ENCODE measurements around the gene ARG2. TPM values are rescaled to one million over a fixed set of nuclear protein-coding genes. Genes with fewer than 3 reads are reported as not detected.

ARG2 gene
- total RNA-seq, 1 donor from 2014 or later: 0.40 TPM

- intact Hi-C loops (cut with micrococcal nuclease): no loop called here
These were observed 64.1 kb downstream of the ARG2 start for GRCh38 chr14:67683842-67684241.

GRCh38 chr14:67690011-67690410 is 70.3 kb downstream of the ARG2 start:
- ChIA-PET CTCF (no interaction called here), POLR2A (no interaction called here)
- Mint-ChIP-seq H3K4me1 (peaks cover 9% of the 10 kb centered on the region), H3K9me3 (no peaks in the 10 kb centered on the region), H3K27ac (no peak overlapping the region), H3K4me3 (no peak overlapping the region), H3K27me3 (no peaks in the 10 kb centered on the region), H3K36me3 (ENCODE audit: low read depth) (peaks cover 73% of the 10 kb centered on the region)
- TF ChIP-seq CTCF (IDR thresholded peaks at IDR 0.05): no peak
- intact Hi-C loops (cut with micrococcal nuclease): no loop called here
- ATAC-seq (ENCODE audit: low read depth): no peak
- DNase-seq: no peak

More at GRCh38 chr14:67683842-67684241, 64.1 kb downstream of the ARG2 start:
- POLR2A ChIA-PET: no interaction called here
- Mint-ChIP-seq H3K36me3 (ENCODE audit: low read depth) (peaks cover 78% of the 10 kb centered on the region), H3K4me1 (peaks cover 9% of the 10 kb centered on the region), H3K27ac (no peak overlapping the region), H3K4me3 (no peak overlapping the region), H3K27me3 (no peaks in the 10 kb centered on the region), H3K9me3 (no peaks in the 10 kb centered on the region)
- no peak for DNase-seq
- CTCF ChIA-PET: no interaction called here
- ATAC-seq (ENCODE audit: low read depth): no peak
- no peak for TF ChIP-seq CTCF (IDR thresholded peaks at IDR 0.05)

- peak overlapping the region; percentile 89 for H3K4me3 Mint-ChIP-seq
- ATAC-seq (ENCODE audit: low read depth) (peak; percentile 77), DNase-seq (peak; percentile 41)
- H3K4me1 Mint-ChIP-seq: peaks cover 13% of the 10 kb centered on the region
- CTCF ChIA-PET: interaction anchor here (0.9 to 1.3 kb wide), 2 partner anchors 9 to 28 kb away, joined by 3 to 10 read pairs; no protein-coding TSS in a partner anchor
- H3K9me3 Mint-ChIP-seq: no peaks in the 10 kb centered on the region
- intact Hi-C loops (cut with micrococcal nuclease): loop anchor here (1.0 kb wide), 7 partner anchors 21 to 1188 kb away; partner anchors contain the start of genes ARG2, EIF2S1, PIGH and TMEM229B
- POLR2A ChIA-PET: interaction anchor here (1.0 to 2.5 kb wide), 5 partner anchors 18 to 1703 kb away, joined by 3 to 21 read pairs (median 5); partner anchors contain the start of genes ATP6V1D, EIF2S1, ERH and PIGH
- no peaks in the 10 kb centered on the region for H3K27me3 Mint-ChIP-seq
- H3K36me3 Mint-ChIP-seq (ENCODE audit: low read depth): peaks cover 29% of the 10 kb centered on the region
- TF ChIP-seq CTCF (IDR thresholded peaks at IDR 0.05): no peak
- H3K27ac Mint-ChIP-seq: peak overlapping the region; percentile 88
These were observed 75.2 kb downstream of the ARG2 start for GRCh38 chr14:67694791-67695393.

GRCh38 chr14:67695394-67695949 is 75.8 kb downstream of the ARG2 start, which contains the start of gene RDH11:
Gene RDH11, minus strand, starts transcription at chr14:67695764. Its CDS starts 61 bp downstream, at chr14:67695703.
- ChIA-PET CTCF (interaction anchor here (0.9 to 1.3 kb wide), 2 partner anchors 9 to 28 kb away, joined by 3 to 10 read pairs; no protein-coding TSS in a partner anchor), POLR2A (interaction anchor here (0.5 to 2.5 kb wide), 8 partner anchors 19 to 1702 kb away, joined by 3 to 21 read pairs (median 6); partner anchors contain the start of genes ATP6V1D, EIF2S1, ERH and PIGH)
- peak within 1 kb of the TSS; percentile 88 for H3K27ac Mint-ChIP-seq
- DNase-seq (peak; percentile 59), ATAC-seq (ENCODE audit: low read depth) (peak; percentile 94)
- peaks cover 13% of the 10 kb centered on the region for H3K4me1 Mint-ChIP-seq
- no peaks in the 10 kb centered on the region for H3K9me3 Mint-ChIP-seq
- no peaks in the 10 kb centered on the region for H3K27me3 Mint-ChIP-seq
- H3K4me3 Mint-ChIP-seq: peak within 1 kb of the TSS; percentile 89
- intact Hi-C loops (cut with micrococcal nuclease): loop anchor here (1.0 kb wide), 7 partner anchors 21 to 1188 kb away; partner anchors contain the start of genes ARG2, EIF2S1, PIGH and TMEM229B
- peaks cover 23% of the 10 kb centered on the region for H3K36me3 Mint-ChIP-seq (ENCODE audit: low read depth)
- TF ChIP-seq CTCF (IDR thresholded peaks at IDR 0.05): no peak

- intact Hi-C loops (cut with micrococcal nuclease): no loop called here
- DNase-seq (no peak), ATAC-seq (ENCODE audit: low read depth) (no peak)
- Mint-ChIP-seq H3K36me3 (ENCODE audit: low read depth) (peaks cover 8% of the 10 kb centered on the region), H3K4me3 (no peak overlapping the region), H3K27me3 (no peaks in the 10 kb centered on the region), H3K4me1 (peaks cover 13% of the 10 kb centered on the region), H3K27ac (no peak overlapping the region), H3K9me3 (no peaks in the 10 kb centered on the region)
- TF ChIP-seq CTCF (IDR thresholded peaks at IDR 0.05): no peak
- ChIA-PET CTCF (no interaction called here), POLR2A (no interaction called here)
These were observed 77.3 kb downstream of the ARG2 start for GRCh38 chr14:67697006-67697405.
